ENCODE measurements around the gene CDC23. TPM values are rescaled to one million over a fixed set of nuclear protein-coding genes. Genes with fewer than 3 reads are reported as not detected.
A peak's percentile ranks its signal among the peaks of the same experiment; 100 is the strongest.

Gene CDC23
- total and polyA plus RNA-seq, 2 of the 8 experiments (the other 6 are each of a cell fraction or from before 2014, with no cell fraction given) = 32.6 to 45.7 TPM

GRCh38 chr5:138252944-138253343, 39.8 kb upstream of the CDC23 start:
- H4K91ac ChIP-seq (replicated peaks; ENCODE audit: insufficient read length, low read length) = peak overlapping the region; percentile 13
- H3K9ac ChIP-seq (replicated peaks in 1 of 4; ENCODE audit: extremely low read depth in 1 of 4, low read depth in 3 of 4, low read length in 3 of 4) = no peak overlapping the region
- no peak overlapping the region for H2BK20ac ChIP-seq (ENCODE audit: low read length)
- H2BK15ac ChIP-seq (ENCODE audit: low read length) = no peak overlapping the region
- H2BK5ac ChIP-seq (ENCODE audit: low read depth, low read length) = no peak overlapping the region; the same call in 1 of the 2 replicates
- H2AFZ ChIP-seq (ENCODE audit: low read length) = 0 out of 2 replicates have a peak overlapping the region, but pooled peaks have one; percentile 29
- no peak overlapping the region for H3K23ac ChIP-seq (ENCODE audit: insufficient read length)
- FAIRE-seq (no peak), DNase-seq (ENCODE audit: low read depth in 1 of 2, low spot score in 2 of 2) (no peak)
- TF ChIP-seq HDAC6 (IDR thresholded peaks at IDR 0.05; ENCODE audit: low read depth, low read length) = no peak
- TF ChIP-seq POLR2A (IDR thresholded peaks at IDR 0.05; ENCODE audit: control extremely low read depth in 1 of 2, low read depth in 2 of 2, low read length in 2 of 2) = no peak
- no peak overlapping the region for H3K4me3 ChIP-seq (ENCODE audit: extremely low read depth in 1 of 4, insufficient read depth in 2 of 4, low read depth in 3 of 4, low read length in 4 of 4)
- no peak overlapping the region for H3K56ac ChIP-seq (replicated peaks; ENCODE audit: insufficient read length, low read depth, low read length)
- no peaks in the 10 kb centered on the region for H3K23me2 ChIP-seq (ENCODE audit: low read depth, low read length)
- H3K79me2 ChIP-seq (ENCODE audit: control insufficient read depth in 1 of 2, insufficient read depth in 2 of 2, low read length in 2 of 2) = no peaks in the 10 kb centered on the region
- no peak overlapping the region for H3K14ac ChIP-seq (ENCODE audit: insufficient read length)
- WGBS, 2 experiments (ENCODE audit: extremely low coverage in 1 of 2, insufficient coverage in 1 of 2, insufficient read length in 1 of 2, insufficient replicate concordance in 2 of 2, low coverage in 1 of 2, low lambda C conversion rate in 2 of 2, missing lambda C conversion rate in 1 of 2) = 83% methylated on average over 3 of the region's 3 CpGs; no CpG with 5 or more reads in 1 of the 2 experiments
- H3K36me3 ChIP-seq (ENCODE audit: control insufficient read depth in 2 of 4, insufficient read depth in 4 of 4, low read length in 3 of 4) = no peaks in the 10 kb centered on the region
- H3K4ac ChIP-seq (replicated peaks; ENCODE audit: insufficient read length, low read depth, low read length) = no peak overlapping the region
- H3K4me1 ChIP-seq (replicated peaks in 1 of 4; ENCODE audit: control insufficient read depth in 3 of 4, insufficient read depth in 4 of 4, low read length in 3 of 4) = no peaks in the 10 kb centered on the region; a peak in 1 of 7 replicates
- no peak overlapping the region for H3K27ac ChIP-seq (ENCODE audit: low read depth, low read length)
- no peaks in the 10 kb centered on the region for H3K27me3 ChIP-seq (replicated peaks in 1 of 4; ENCODE audit: control insufficient read depth in 3 of 4, extremely low read depth in 1 of 4, insufficient read depth in 3 of 4, low read length in 3 of 4)
- H3K79me1 ChIP-seq (ENCODE audit: low read depth, low read length) = no peaks in the 10 kb centered on the region
- no peak overlapping the region for H2AK5ac ChIP-seq (ENCODE audit: low read depth, low read length)
- ChIA-PET CTCF (ENCODE audit: partially characterized antibody) (interaction anchor here (1.0 to 5.7 kb wide), 6 partner anchors 11 to 42 kb away, joined by 3 to 18 read pairs (median 4); no protein-coding TSS in a partner anchor), POLR2A (ENCODE audit: partially characterized antibody) (interaction anchor here (0.9 to 1.0 kb wide), 2 partner anchors 11 to 12 kb away, joined by 3 to 5 read pairs; no protein-coding TSS in a partner anchor)
- no peak overlapping the region for H2BK12ac ChIP-seq (ENCODE audit: low read depth, low read length)
- no peak overlapping the region for H3K18ac ChIP-seq (ENCODE audit: extremely low read depth, low read length)
- H4K20me1 ChIP-seq (replicated peaks in 1 of 2; ENCODE audit: control insufficient read depth in 1 of 2, insufficient read depth in 2 of 2, low read length in 2 of 2) = no peaks in the 10 kb centered on the region
- H4K8ac ChIP-seq (ENCODE audit: extremely low read depth, insufficient read depth, low read length) = no peak overlapping the region
- no peak overlapping the region for H4K5ac ChIP-seq (ENCODE audit: insufficient read length, low read depth, low read length)
- no peak overlapping the region for H3K4me2 ChIP-seq (ENCODE audit: insufficient read depth in 1 of 2, low read depth in 2 of 2, low read length in 2 of 2)
- H2BK120ac ChIP-seq (replicated peaks; ENCODE audit: low read depth, low read length) = no peak overlapping the region
- H3K9me3 ChIP-seq (ENCODE audit: insufficient read depth in 2 of 2, low read depth in 1 of 2, low read length in 1 of 2) = no peaks in the 10 kb centered on the region
